GM12878 (cell line): ENCODE data around the gene ACACB.

ENCODE experiments used
- BACH1 ChIP-seq: fragments of 450-650 bp; IDR thresholded peaks from 2 replicates; pipeline ENCODE4 v1.6.1; 2017; ENCODE audit warnings: mild to moderate bottlenecking, borderline replicate concordance
- EZH2 ChIP-seq: IDR thresholded peaks from 2 replicates; pipeline ENCODE4 v1.6.1; 2012; ENCODE audit warnings: low read depth, mild to moderate bottlenecking, control low read depth, inconsistent platforms, low read length, borderline replicate concordance; ENCODE audit not compliant: control insufficient read depth
- MEF2A ChIP-seq: IDR thresholded peaks from 2 replicates; pipeline ENCODE4 v1.6.1; 2011; ENCODE audit warnings: low read depth, mild to moderate bottlenecking, low read length, moderate library complexity; ENCODE audit not compliant: insufficient read depth
- NR2C1 ChIP-seq: fragments of 450-650 bp; IDR thresholded peaks from 2 replicates; pipeline ENCODE4 v1.6.1; 2017; ENCODE audit warnings: antibody characterized with exemption, mild to moderate bottlenecking, moderate library complexity
- POLR2A ChIP-seq: IDR thresholded peaks from 2 replicates; pipeline ENCODE4 v1.6.1; 2011; ENCODE audit warnings: low read depth, mild to moderate bottlenecking, low read length
- RELA ChIP-seq: fragments of 450-650 bp; IDR thresholded peaks from 2 replicates; pipeline ENCODE4 v1.8.0; 2014; ENCODE audit warnings: borderline replicate concordance; ENCODE audit not compliant: partially characterized antibody
- SPI1 ChIP-seq: IDR thresholded peaks from 2 replicates; pipeline ENCODE4 v1.6.1; 2011; ENCODE audit warnings: low read depth, mild to moderate bottlenecking, low read length, moderate library complexity, borderline replicate concordance; ENCODE audit not compliant: insufficient read depth
- STAT1 ChIP-seq: fragments of 450-650 bp; conservative IDR thresholded peaks from 2 replicates; pipeline ENCODE4 v1.6.1; 2014; ENCODE audit warnings: antibody characterized with exemption, mild to moderate bottlenecking
- TF ChIP-seq, protein P1 (sequence below): fragments of 450-650 bp; IDR thresholded peaks from 2 replicates; pipeline ENCODE4 v1.6.1; 2017; ENCODE audit warnings: mild to moderate bottlenecking, moderate library complexity
- TF ChIP-seq, protein P2 (sequence below), 3 experiments: IDR thresholded peaks in 2 of 3; conservative IDR thresholded peaks in 1 of 3; 2 replicates each; pipeline ENCODE4 v1.5.1; 2011; ENCODE audit warnings: low read depth in 3 of 3, low read length in 3 of 3, mild to moderate bottlenecking in 3 of 3, control low read depth in 2 of 3, moderate library complexity in 2 of 3, inconsistent platforms in 1 of 3, mixed read lengths in 1 of 3; ENCODE audit not compliant: control insufficient read depth in 2 of 3, insufficient read depth in 1 of 3; ENCODE audit errors: extremely low read depth in 1 of 3
- TF ChIP-seq, protein P3 (sequence below): IDR thresholded peaks from 2 replicates; pipeline ENCODE4 v1.6.1; 2012; ENCODE audit warnings: mild to moderate bottlenecking, low read depth, low read length
- TF ChIP-seq, protein P4 (sequence below): IDR thresholded peaks from 2 replicates; pipeline ENCODE4 v1.6.1; 2012; ENCODE audit warnings: low read length, inconsistent platforms

DNA sequence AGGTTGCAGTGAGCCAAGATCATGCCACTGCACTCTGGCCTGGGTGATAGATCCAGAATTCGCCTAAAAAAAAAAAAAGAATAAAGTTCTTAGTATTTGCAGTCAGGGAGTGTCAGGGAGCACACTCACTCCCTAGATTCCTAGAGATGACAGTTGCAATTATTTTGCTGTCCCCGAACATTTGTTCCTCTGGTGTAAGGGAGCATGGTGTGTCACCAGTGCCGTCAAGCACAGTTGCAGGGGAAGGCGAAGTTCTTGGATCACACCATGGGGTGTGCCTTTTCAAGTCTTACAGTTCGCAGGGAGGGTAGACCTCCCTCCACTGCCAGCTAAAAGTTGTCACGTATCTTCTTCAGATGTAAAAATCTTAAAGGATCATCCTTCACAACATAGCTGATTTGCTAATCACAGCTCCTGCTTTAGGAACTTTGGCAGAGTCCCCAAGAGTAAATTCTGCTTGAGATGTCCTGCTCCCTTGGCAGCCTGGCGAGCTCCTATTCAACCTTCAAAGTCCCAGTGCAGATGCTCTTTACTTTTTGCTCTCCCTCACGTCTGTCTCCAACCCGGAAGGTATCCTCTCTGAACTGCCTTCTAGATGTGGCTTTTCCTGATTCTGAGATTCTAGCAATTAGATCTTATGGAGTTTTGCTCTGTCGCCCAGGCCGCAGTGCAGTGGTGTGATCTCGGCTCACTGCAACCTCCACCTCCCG, 11.3 kb downstream of the ACACB start:
- no peak for TF ChIP-seq BACH1
- TF ChIP-seq EZH2 = no peak
- TF ChIP-seq RELA = no peak
- TF ChIP-seq, protein P1, sequence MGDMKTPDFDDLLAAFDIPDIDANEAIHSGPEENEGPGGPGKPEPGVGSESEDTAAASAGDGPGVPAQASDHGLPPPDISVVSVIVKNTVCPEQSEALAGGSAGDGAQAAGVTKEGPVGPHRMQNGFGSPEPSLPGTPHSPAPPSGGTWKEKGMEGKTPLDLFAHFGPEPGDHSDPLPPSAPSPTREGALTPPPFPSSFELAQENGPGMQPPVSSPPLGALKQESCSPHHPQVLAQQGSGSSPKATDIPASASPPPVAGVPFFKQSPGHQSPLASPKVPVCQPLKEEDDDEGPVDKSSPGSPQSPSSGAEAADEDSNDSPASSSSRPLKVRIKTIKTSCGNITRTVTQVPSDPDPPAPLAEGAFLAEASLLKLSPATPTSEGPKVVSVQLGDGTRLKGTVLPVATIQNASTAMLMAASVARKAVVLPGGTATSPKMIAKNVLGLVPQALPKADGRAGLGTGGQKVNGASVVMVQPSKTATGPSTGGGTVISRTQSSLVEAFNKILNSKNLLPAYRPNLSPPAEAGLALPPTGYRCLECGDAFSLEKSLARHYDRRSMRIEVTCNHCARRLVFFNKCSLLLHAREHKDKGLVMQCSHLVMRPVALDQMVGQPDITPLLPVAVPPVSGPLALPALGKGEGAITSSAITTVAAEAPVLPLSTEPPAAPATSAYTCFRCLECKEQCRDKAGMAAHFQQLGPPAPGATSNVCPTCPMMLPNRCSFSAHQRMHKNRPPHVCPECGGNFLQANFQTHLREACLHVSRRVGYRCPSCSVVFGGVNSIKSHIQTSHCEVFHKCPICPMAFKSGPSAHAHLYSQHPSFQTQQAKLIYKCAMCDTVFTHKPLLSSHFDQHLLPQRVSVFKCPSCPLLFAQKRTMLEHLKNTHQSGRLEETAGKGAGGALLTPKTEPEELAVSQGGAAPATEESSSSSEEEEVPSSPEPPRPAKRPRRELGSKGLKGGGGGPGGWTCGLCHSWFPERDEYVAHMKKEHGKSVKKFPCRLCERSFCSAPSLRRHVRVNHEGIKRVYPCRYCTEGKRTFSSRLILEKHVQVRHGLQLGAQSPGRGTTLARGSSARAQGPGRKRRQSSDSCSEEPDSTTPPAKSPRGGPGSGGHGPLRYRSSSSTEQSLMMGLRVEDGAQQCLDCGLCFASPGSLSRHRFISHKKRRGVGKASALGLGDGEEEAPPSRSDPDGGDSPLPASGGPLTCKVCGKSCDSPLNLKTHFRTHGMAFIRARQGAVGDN = no peak
- TF ChIP-seq, protein P2, sequence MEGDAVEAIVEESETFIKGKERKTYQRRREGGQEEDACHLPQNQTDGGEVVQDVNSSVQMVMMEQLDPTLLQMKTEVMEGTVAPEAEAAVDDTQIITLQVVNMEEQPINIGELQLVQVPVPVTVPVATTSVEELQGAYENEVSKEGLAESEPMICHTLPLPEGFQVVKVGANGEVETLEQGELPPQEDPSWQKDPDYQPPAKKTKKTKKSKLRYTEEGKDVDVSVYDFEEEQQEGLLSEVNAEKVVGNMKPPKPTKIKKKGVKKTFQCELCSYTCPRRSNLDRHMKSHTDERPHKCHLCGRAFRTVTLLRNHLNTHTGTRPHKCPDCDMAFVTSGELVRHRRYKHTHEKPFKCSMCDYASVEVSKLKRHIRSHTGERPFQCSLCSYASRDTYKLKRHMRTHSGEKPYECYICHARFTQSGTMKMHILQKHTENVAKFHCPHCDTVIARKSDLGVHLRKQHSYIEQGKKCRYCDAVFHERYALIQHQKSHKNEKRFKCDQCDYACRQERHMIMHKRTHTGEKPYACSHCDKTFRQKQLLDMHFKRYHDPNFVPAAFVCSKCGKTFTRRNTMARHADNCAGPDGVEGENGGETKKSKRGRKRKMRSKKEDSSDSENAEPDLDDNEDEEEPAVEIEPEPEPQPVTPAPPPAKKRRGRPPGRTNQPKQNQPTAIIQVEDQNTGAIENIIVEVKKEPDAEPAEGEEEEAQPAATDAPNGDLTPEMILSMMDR (IDR thresholded peaks at IDR 0.05 in 2 of 3, conservative IDR thresholded peaks at IDR 0.05 in 1 of 3; ENCODE audit: control insufficient read depth in 2 of 3, extremely low read depth in 1 of 3, insufficient read depth in 1 of 3, low read depth in 3 of 3, low read length in 3 of 3) = no peak
- TF ChIP-seq MEF2A = no peak
- no peak for TF ChIP-seq POLR2A
- no peak for TF ChIP-seq SPI1
- TF ChIP-seq, protein P3, sequence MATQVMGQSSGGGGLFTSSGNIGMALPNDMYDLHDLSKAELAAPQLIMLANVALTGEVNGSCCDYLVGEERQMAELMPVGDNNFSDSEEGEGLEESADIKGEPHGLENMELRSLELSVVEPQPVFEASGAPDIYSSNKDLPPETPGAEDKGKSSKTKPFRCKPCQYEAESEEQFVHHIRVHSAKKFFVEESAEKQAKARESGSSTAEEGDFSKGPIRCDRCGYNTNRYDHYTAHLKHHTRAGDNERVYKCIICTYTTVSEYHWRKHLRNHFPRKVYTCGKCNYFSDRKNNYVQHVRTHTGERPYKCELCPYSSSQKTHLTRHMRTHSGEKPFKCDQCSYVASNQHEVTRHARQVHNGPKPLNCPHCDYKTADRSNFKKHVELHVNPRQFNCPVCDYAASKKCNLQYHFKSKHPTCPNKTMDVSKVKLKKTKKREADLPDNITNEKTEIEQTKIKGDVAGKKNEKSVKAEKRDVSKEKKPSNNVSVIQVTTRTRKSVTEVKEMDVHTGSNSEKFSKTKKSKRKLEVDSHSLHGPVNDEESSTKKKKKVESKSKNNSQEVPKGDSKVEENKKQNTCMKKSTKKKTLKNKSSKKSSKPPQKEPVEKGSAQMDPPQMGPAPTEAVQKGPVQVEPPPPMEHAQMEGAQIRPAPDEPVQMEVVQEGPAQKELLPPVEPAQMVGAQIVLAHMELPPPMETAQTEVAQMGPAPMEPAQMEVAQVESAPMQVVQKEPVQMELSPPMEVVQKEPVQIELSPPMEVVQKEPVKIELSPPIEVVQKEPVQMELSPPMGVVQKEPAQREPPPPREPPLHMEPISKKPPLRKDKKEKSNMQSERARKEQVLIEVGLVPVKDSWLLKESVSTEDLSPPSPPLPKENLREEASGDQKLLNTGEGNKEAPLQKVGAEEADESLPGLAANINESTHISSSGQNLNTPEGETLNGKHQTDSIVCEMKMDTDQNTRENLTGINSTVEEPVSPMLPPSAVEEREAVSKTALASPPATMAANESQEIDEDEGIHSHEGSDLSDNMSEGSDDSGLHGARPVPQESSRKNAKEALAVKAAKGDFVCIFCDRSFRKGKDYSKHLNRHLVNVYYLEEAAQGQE = no peak
- no peak for TF ChIP-seq NR2C1
- no peak for TF ChIP-seq STAT1
- TF ChIP-seq, protein P4, sequence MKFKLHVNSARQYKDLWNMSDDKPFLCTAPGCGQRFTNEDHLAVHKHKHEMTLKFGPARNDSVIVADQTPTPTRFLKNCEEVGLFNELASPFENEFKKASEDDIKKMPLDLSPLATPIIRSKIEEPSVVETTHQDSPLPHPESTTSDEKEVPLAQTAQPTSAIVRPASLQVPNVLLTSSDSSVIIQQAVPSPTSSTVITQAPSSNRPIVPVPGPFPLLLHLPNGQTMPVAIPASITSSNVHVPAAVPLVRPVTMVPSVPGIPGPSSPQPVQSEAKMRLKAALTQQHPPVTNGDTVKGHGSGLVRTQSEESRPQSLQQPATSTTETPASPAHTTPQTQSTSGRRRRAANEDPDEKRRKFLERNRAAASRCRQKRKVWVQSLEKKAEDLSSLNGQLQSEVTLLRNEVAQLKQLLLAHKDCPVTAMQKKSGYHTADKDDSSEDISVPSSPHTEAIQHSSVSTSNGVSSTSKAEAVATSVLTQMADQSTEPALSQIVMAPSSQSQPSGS = no peak
